Measurements from ENCODE around the gene CAPNS1. TPM values are rescaled to one million over a fixed set of nuclear protein-coding genes. Genes with fewer than 3 reads are reported as not detected.
"Not testable (repeated sequence)": the region's sequence is repeated elsewhere in the genome, so short reads cannot be mapped to it uniquely, and the experiment has no call there.

Gene CAPNS1
- total RNA-seq, 4 donors from 2014 or later, result 179 to 235 (median 213) TPM

- H3K4me3 ChIP-seq, result no peak overlapping the region
- H3K9me3 ChIP-seq, result no peaks in the 10 kb centered on the region
- no peaks in the 10 kb centered on the region for H3K4me1 ChIP-seq
- no peaks in the 10 kb centered on the region for H3K27me3 ChIP-seq
- DNase-seq (ENCODE audit: low spot score in 2 of 2), result no peak
- H3K36me3 ChIP-seq, result peaks cover 0 to 42% (median 0%) of the 10 kb centered on the region in 3 donors
- WGBS, 2 donors, result 78 to 87% methylated on average over 10 of the region's 10 CpGs
- TF ChIP-seq EP300 (IDR thresholded peaks at IDR 0.05), result no peak
- TF ChIP-seq POLR2A (IDR thresholded peaks at IDR 0.05), result no peak
- TF ChIP-seq, protein P1, sequence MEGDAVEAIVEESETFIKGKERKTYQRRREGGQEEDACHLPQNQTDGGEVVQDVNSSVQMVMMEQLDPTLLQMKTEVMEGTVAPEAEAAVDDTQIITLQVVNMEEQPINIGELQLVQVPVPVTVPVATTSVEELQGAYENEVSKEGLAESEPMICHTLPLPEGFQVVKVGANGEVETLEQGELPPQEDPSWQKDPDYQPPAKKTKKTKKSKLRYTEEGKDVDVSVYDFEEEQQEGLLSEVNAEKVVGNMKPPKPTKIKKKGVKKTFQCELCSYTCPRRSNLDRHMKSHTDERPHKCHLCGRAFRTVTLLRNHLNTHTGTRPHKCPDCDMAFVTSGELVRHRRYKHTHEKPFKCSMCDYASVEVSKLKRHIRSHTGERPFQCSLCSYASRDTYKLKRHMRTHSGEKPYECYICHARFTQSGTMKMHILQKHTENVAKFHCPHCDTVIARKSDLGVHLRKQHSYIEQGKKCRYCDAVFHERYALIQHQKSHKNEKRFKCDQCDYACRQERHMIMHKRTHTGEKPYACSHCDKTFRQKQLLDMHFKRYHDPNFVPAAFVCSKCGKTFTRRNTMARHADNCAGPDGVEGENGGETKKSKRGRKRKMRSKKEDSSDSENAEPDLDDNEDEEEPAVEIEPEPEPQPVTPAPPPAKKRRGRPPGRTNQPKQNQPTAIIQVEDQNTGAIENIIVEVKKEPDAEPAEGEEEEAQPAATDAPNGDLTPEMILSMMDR (IDR thresholded peaks at IDR 0.05), result no peak
- no peak overlapping the region for H3K27ac ChIP-seq
Observed at GRCh38 chr19:36183245-36183628, 43.4 kb downstream of the CAPNS1 start.

DNA sequence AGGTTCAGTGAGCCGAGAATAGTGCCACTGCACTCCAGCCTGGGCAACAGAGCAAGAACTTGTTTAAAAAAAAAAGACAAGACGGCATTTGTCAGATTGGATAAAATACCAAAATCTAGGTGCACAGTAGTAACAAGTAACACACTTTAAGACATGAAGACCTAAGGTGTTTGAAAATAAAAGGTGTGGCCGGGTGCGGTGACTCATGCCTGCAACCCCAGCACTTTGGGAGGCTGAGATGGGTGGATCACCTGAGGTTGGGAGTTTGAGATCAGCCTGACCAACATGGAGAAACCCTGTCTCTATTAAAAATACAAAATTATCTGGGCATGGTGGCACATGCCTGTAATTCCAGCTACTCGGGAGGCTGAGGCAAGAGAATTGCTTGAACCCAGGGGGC, 46.9 kb downstream of the CAPNS1 start:
- H3K36me3 ChIP-seq, result peaks cover 0 to 33% (median 0%) of the 10 kb centered on the region in 3 donors
- DNase-seq (ENCODE audit: low spot score in 2 of 2); H3K27me3 ChIP-seq; H3K9me3 ChIP-seq; H3K27ac ChIP-seq; H3K4me1 ChIP-seq; H3K4me3 ChIP-seq: not testable (repeated sequence)
- 89 to 92% methylated on average over 5 of the region's 5 CpGs for WGBS, 2 donors

DNA sequence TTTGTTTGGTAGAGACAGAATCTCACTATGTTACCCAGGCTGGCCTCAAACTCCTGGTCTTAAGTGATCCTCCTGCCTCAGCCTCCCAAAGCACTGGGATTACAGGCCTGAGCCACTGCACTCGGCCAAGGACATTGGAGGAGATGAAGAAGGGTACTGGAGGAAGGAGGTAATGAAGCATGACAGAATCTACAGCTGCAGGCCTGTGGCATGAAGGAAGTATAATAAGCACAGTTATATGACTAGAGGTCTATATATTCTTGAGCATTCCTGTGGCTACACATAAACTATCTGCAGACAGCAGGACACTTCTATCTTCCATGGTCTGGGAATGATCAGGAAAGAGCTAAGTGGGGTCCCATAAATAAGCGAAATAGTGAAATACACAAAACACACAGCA, 56.4 kb downstream of the CAPNS1 start:
- peaks cover 0 to 6% (median 0%) of the 10 kb centered on the region in 4 donors for H3K4me1 ChIP-seq
- H3K9me3 ChIP-seq, result no peaks in the 10 kb centered on the region
- TF ChIP-seq, protein P1 (IDR thresholded peaks at IDR 0.05), result no peak
- no peak for TF ChIP-seq POLR2A (IDR thresholded peaks at IDR 0.05)
- no peak for TF ChIP-seq EP300 (IDR thresholded peaks at IDR 0.05)
- no peak overlapping the region for H3K27ac ChIP-seq
- no peak overlapping the region for H3K4me3 ChIP-seq
- peaks cover 0 to 26% (median 0%) of the 10 kb centered on the region in 3 donors for H3K36me3 ChIP-seq
- no peak for DNase-seq (ENCODE audit: low spot score in 2 of 2)
- WGBS, 2 donors, result 90 to 100% methylated on average over 2 of the region's 2 CpGs
- no peaks in the 10 kb centered on the region for H3K27me3 ChIP-seq

DNA sequence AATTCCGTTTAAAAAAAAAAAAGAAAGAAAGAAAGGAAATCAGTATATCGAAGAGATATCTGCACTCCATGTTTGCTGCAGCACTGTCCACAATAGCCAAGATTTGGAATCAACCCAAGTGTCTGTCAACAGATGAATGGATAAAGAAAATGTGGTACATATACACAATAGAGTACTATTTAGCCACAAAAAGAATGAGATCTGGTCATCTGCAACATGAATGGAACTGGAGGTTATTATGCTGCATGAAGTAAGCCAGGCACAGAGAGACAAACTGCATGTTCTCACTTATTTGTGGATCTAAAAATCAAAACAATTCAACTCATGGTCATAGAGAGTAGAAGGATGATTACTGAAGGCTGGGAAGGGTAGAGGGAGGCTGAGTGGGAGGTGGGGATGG, 58.3 kb downstream of the CAPNS1 start:
- TF ChIP-seq, protein P1 (IDR thresholded peaks at IDR 0.05), result no peak
- TF ChIP-seq POLR2A (IDR thresholded peaks at IDR 0.05), result no peak
- TF ChIP-seq EP300 (IDR thresholded peaks at IDR 0.05), result peak in 1 of 2 donors; percentile 13
- 45 to 54% methylated on average over 2 of the region's 2 CpGs for WGBS, 2 donors
- Histone ChIP-seq H3K9me3 (no peaks in the 10 kb centered on the region), H3K27me3 (no peaks in the 10 kb centered on the region), H3K4me3 (no peak overlapping the region), H3K27ac (peak overlapping the region in 2 of 4 donors; percentile 63 to 81), H3K4me1 (peaks cover 0 to 6% (median 0%) of the 10 kb centered on the region in 4 donors), H3K36me3 (peaks cover 0 to 30% (median 0%) of the 10 kb centered on the region in 3 donors)
- DNase-seq (ENCODE audit: low spot score in 2 of 2), result no peak

Other genes starting within 250 kb of the CAPNS1 start
- 10 to 100 TPM; 15.1 to 23.8 (median 21.8) TPM for gene NFKBID, start 239.5 kb upstream of the CAPNS1 start, total RNA-seq
- gene HCST, start 237.5 kb upstream of the CAPNS1 start, total RNA-seq, result 10 to 100 TPM; 10.5 to 37.6 (median 15.5) TPM
- gene TYROBP, start 231.8 kb upstream of the CAPNS1 start, total RNA-seq, result 100 to 1,000 TPM in 3 of 4 donors, 10 to 100 TPM in 1; 41.4 to 122 (median 117) TPM
- gene LRFN3, start 203.7 kb upstream of the CAPNS1 start, total RNA-seq, result 10 to 100 TPM in 2 of 4 donors, 1 to 10 TPM in 2; 5.0 to 20.4 (median 8.6) TPM
- gene SDHAF1, start 144.9 kb upstream of the CAPNS1 start, total RNA-seq, result 10 to 100 TPM; 67.8 to 88.9 (median 77.1) TPM
- 1 to 10 TPM in 1 of 4 donors, under 1 TPM in 2, not detected in 1; 0.21 to 2.1 (median 0.98) TPM for gene SYNE4, start 131.3 kb upstream of the CAPNS1 start, total RNA-seq
- 10 to 100 TPM; 25.3 to 46.0 (median 33.9) TPM for gene ALKBH6, start 125.9 kb upstream of the CAPNS1 start, total RNA-seq
- gene CLIP3, start 107.2 kb upstream of the CAPNS1 start, total RNA-seq, result 10 to 100 TPM; 20.1 to 44.7 (median 24.6) TPM
- 10 to 100 TPM; 11.4 to 21.0 (median 16.0) TPM for gene THAP8, start 85.8 kb upstream of the CAPNS1 start, total RNA-seq
- gene WDR62, start 85.2 kb upstream of the CAPNS1 start, total RNA-seq, result 1 to 10 TPM in 2 of 4 donors, under 1 TPM in 2; 0.42 to 2.1 (median 1.4) TPM
- gene OVOL3, start 28.9 kb upstream of the CAPNS1 start, total RNA-seq, result not detected
- 10 to 100 TPM; 54.2 to 98.4 (median 77.4) TPM for gene POLR2I, start 25.2 kb upstream of the CAPNS1 start, total RNA-seq
- 100 to 1,000 TPM; 183 to 254 (median 225) TPM for gene TBCB, start 24.6 kb upstream of the CAPNS1 start, total RNA-seq
- 10 to 100 TPM; 18.4 to 73.9 (median 35.5) TPM for gene COX7A1, start 12.4 kb downstream of the CAPNS1 start, total RNA-seq
- 1 to 10 TPM; 4.8 to 9.6 (median 6.9) TPM for gene ZNF565, start 74.6 kb downstream of the CAPNS1 start, total RNA-seq
- 10 to 100 TPM; 52.2 to 66.1 (median 53.9) TPM for gene ZNF146, start 75.0 kb downstream of the CAPNS1 start, total RNA-seq
- gene ZFP14, start 239.1 kb downstream of the CAPNS1 start, total RNA-seq, result 10 to 100 TPM in 2 of 4 donors, 1 to 10 TPM in 2; 5.7 to 15.3 (median 9.3) TPM